GM12872 (cell line): ENCODE results near the gene SH2D4B.

Experiments
- TF ChIP-seq, protein P1 (sequence below): IDR thresholded peaks from 3 replicates; pipeline ENCODE4 v1.5.1; 2011; ENCODE audit warnings: low read depth, mild to moderate bottlenecking, low read length, moderate library complexity; ENCODE audit not compliant: insufficient read depth

SH2D4B gene

DNA sequence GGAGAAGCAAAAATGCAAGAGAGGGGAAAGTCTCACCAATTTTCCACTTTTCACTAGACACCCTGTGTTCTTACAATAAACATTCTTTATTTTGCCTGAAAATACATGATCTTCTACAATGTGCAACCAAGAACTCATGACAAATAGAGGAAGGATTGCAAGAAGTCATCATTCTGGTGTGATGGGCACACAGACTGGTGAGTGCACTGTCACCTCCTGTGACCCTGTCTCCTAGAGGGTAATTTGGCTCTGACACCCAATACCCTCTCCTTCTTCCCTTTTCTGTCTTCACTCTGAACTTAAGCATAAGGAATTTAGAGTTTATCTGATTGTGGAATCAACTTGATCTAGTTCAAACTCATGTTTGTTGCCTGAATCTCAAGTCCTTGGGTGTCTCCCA is 153.7 kb downstream of the SH2D4B start:
- TF ChIP-seq, protein P1, sequence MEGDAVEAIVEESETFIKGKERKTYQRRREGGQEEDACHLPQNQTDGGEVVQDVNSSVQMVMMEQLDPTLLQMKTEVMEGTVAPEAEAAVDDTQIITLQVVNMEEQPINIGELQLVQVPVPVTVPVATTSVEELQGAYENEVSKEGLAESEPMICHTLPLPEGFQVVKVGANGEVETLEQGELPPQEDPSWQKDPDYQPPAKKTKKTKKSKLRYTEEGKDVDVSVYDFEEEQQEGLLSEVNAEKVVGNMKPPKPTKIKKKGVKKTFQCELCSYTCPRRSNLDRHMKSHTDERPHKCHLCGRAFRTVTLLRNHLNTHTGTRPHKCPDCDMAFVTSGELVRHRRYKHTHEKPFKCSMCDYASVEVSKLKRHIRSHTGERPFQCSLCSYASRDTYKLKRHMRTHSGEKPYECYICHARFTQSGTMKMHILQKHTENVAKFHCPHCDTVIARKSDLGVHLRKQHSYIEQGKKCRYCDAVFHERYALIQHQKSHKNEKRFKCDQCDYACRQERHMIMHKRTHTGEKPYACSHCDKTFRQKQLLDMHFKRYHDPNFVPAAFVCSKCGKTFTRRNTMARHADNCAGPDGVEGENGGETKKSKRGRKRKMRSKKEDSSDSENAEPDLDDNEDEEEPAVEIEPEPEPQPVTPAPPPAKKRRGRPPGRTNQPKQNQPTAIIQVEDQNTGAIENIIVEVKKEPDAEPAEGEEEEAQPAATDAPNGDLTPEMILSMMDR, result no peak

DNA sequence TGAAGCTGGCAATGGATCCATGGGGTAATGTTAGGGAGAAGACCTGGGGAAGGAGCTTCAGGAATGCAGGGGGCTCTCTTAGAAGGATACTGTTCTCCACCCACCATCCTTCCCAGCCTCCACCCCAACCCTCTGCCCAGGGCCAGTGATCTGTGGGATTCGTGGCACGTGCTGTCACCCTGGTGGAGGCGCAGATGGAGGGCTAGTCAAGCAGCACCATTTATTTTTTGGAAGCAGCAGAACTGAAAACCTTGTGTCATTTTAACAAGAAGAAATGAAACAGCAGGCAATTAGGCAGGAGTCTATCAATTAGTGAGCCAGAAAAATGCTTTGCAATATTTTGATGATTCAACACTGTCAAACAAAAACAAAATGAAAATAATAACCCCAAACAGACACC is 155.9 kb downstream of the SH2D4B start:
- TF ChIP-seq, protein P1, result no peak

DNA sequence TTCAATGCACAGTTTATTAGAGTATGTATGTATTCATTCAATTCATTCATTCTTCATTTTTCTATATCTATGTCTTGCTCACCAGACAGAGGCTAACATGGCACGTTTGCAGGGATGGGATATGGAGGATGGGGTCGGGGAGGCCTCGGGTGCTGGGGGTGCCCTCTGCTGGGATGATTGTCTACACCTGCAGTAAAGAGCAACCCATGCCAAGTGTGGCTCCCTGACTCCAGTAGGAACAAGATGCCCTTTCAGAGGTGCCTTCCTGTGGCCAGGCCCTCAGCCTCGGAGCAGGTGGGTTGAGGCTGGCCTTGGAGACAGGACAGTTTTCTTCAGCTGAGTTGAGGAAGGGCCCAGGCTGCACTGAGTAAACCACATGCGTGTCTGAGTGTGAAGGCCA is 157.2 kb downstream of the SH2D4B start:
- TF ChIP-seq, protein P1, result no peak
